ENCODE measurements around the gene DPY19L3.
A peak's percentile ranks its signal among the peaks of the same experiment; 100 is the strongest.
"Not testable (repeated sequence)": the region's sequence is repeated elsewhere in the genome, so short reads cannot be mapped to it uniquely, and the experiment has no call there.

The DPY19L3 gene

DNA sequence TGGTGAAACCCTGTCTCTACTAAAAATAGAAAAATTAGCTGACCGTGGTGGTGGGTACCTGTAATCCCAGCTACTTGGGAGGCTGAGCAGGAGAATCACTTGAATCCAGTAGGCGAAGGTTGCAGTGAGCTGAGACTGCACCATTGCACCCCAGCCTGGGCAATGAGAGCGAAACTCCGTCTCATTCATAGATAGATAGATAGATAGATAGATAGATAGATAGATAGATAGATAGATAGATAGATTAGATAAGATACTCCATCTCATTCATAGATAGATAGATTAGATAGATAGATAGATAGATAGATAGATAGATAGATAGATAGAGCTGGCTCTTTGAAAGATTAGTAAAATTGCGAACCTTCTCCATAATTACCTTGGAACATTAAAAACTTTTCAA is 42.0 kb downstream of the DPY19L3 start:
- not testable (repeated sequence) for DNase-seq

DNA sequence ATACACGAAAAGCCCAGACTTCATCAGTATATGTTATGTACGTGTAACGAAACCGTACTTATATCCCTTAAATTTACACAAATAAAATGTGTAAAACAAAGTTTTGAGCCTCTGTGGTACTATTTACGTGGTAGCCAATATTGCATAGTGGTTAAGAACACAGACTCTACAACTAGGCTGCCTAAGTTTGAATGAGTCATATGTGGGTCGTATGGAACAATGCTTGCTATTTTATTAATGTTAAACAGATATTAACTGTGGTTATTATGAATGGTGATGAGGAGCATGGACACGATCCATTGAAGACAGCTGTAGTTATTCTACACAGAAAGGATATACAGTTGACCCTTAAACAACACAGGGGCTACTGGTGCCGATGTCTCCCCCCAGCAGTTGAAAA is 42.5 kb downstream of the DPY19L3 start:
- no peak for DNase-seq

DNA sequence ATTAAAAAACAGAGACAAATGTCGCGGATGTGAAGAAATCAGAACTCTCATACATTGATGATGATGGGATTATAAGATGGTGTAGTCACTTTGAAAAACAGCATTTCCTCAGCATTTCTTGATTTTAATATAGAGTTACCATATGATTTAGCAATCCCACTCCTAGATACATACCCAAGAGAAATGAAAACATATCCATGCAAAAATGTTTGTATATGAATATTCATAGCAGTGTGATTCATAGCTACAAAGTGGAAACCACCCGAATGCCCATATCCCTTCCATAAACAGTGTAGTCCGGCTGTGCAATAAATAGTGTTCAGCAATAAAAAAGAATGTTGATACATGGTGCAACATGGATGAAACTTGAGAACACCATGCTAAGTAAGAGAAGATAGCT is 44.6 kb downstream of the DPY19L3 start:
- DNase-seq: no peak

DNA sequence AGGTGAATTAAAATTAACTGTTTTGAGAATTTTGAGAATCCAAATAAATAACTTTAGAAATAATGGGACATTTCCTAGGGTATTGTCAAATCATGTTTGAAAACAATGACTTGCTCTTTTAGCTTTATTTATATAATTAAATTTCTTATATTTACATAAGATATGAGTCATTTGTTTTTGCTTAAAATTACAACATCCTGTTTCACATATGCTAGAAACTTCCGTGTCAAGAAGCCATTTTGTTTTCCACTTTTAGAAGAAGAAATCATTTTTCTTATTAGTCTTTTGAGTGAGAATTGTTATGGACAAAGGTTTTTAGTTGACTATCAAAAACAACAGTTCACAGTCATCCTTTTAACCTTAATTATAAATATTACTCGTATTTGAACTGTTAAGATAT is 48.2 kb downstream of the DPY19L3 start:
- DNase-seq: no peak

DNA sequence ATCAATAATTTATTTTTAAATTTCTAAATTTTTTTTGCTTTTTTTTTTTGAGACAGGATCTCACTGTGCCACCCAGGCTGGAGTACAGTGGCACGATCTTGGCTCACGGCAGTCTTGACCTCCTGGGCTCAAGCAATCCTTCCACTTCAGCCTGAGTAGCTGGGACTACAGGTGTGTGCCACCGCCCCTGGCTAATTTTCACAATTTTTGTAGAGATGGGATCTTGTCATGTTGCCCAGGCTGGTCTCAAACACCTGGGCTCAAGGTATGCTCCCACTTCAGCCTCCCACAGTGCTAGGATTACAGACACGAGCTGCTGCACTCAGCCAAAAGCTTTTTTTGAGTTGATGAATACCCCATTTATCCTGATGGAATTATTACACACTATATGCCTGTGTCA is 50.8 kb downstream of the DPY19L3 start:
- no peak for DNase-seq

DNA sequence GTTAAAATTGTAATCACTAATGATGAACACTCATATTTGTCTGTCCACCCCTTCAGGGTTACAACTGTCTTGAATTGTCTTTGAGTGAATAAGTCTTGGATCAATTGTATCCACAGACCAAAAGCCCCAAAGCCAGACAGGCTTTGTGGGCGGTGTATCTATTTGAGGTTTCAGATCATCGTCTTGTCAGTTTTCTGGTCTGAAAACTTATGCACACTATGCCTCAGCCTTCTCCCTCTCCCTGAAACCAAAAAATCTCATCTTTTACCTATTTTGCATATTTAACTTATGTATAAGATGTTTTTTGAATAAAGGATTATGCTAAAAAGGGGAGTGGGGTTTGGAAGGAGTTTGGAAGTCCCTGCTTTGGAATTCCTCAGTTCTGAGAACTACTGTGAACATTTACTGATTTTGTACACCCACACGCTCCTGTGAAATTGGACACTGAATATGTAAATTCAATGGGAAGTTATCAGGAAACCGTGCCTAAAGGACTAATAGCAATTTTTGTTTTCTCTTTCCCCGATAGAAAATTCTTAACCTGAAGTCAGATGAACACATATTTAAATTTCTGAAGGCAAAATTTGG is 52.1 kb downstream of the DPY19L3 start:
- no peak for DNase-seq

DNA sequence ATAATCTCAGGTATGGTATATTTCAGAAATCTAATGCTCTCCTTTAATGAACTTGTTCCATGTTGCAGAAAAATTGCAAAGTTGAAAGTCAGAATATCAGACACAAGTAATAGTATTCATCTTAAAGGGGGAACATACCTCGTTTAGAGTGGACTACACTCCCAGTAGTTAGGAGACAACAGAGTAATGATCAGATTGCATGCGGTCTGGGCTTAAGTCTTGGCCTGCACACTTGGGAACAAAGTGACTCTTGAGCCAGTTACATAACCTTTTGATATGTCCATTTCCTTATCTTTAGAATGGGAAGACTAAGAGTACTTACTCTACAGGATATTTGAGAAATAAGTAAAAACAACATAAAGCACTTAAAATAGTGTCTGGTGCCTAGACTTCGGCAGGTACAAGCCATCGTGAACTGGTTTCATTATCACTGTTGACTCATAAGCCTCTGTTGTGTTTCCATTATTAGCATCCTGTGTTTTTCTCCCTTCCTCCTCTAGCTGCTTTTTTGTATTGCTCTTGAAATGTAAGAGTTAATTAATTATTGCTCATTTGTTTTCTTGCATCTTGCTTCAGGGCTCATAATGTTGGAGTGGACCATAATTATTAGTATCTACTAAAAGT is 53.0 kb downstream of the DPY19L3 start:
- no peak for DNase-seq

DNA sequence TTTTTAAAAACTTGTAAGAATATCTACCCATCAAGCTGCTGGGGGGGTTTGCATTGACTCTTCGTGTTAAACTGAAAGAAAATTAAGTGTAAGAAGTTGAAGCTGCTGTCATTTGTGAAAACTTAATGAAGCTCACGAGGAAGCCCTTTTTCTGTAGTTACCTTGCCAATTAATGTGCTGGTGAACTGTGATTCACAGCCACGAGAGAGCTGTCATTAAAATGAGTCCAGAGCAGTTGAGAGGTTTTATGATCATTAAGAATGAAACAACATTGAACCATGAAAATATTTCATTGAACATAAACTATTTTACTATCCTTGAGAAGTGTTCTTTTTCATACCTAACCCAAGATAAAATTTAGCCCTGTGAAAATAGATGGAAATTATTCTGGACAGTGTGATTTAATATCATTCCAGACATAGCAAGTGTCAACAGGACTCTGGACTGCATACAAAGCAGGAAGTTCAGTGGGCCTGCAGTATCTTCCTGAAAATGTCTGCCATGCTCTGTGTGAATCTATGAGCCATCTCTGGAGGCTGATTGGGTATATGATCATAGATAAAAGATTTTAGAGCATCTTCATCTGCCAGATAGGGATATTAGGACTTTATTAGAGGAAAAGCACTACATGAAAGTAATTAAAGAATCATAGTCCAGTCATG is 53.8 kb downstream of the DPY19L3 start:
- no peak for DNase-seq

DNA sequence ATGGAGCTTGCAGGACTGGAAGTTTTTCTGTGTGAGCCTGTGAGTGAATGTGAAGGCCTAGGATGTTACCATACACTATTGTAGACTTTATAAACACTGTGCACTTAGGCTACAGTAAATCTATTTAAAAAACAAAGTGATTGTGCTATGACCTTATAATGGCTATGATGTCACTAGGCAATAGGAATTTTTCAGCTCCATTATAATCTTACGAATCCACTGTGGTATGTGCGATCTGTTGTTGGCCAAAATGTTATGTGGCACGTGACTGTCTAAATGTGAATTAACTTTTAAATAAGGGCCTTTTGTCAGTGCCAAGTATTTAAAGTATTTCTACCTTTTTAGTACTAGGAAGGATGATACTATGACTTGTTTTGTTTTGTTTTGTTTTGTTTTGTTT is 54.9 kb downstream of the DPY19L3 start:
- DNase-seq: no peak

DNA sequence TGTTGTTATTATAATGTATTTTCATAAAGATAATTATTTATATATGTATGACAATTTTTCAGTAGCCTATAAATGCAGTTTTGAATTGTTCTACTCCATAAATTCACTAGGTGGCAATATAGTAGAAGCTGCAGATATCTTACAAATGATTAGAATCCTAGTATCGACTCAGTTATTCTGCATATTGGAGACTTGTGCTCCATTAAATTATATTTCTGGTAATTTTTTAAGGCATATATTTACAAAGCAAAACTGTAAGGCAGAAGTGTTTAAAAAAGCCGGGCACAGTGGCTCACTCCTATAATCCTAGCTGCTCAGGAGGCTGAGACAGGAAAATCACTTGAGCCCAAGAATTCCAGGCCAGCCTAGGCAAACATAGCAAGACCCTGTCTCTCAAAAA is 58.7 kb downstream of the DPY19L3 start:
- no peak for DNase-seq

DNA sequence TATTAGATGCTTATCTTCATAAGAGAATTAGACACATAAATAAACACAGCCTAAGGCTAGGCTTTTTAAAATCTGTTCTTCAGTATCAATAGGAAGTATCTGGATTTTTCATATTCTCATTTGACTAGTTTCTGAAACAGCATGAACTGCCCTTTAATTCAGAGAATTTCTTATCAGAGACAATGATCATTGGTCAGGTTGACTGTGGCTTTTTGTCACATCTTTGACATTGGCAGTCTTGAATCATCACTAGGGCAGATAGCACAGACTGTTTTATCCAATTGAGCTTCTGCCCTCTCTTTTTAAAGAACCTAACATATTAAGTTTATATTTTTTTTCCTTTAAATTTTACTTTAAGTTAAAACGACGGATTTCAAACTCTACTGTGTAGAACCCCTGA is 59.6 kb downstream of the DPY19L3 start:
- DNase-seq: no peak

DNA sequence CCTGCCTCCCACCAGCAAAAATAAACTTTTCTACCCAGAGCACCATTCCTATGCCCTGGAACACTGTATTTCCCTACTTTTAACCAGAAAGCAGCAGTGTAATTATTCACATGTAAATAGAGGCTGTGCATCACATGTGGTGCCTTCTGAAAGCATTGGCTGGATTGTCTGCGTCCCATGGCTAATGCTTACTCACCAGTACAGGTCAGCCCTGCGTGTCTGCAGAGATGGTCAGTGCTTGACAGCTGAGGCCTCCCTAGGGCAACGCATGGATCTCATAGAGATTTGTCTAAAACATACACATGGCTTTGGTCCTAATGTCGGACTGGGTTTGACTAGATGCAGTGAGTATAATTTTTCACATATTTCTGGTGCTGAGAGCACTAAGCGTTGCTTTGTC is 64.2 kb downstream of the DPY19L3 start:
- DNase-seq: no peak

DNA sequence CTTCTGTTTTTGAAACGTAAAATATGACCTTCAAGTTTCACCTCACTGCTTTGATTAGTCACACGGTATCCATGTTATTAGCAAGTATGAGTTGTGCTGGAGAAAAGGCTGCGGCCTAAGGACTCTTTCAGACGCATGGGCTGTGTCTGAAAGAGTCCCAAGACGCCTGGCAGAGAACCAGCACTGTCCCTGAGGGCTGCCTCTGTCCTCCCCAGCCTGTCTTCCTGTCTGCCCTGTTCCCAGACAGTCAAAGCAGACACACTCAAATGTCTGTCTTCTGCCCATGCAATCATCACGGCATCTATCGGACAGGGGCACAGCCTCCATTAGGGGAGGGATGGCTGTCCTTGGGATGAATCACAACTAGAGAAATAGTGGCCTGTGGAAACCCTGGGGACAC is 65.5 kb downstream of the DPY19L3 start:
- no peak for DNase-seq

DNA sequence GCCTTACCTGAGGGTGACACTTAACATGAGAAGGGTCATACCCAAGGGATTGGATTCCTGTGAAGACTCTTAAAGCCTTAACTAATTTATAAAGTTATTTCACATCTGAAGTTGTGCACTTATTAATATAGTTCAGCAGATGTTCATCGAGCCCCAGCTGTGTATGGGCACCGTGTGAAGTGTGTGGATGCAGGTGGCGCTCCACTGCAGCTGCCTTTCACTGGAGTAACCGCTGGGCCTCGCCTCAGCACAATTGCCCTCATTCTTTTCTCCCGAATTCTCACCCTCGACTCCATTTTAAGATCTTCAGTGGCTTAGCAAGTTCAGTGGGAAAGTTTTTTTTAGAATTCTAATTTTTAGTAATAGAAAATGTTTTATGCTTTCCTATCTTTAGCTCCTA is 66.2 kb downstream of the DPY19L3 start:
- no peak for DNase-seq

DNA sequence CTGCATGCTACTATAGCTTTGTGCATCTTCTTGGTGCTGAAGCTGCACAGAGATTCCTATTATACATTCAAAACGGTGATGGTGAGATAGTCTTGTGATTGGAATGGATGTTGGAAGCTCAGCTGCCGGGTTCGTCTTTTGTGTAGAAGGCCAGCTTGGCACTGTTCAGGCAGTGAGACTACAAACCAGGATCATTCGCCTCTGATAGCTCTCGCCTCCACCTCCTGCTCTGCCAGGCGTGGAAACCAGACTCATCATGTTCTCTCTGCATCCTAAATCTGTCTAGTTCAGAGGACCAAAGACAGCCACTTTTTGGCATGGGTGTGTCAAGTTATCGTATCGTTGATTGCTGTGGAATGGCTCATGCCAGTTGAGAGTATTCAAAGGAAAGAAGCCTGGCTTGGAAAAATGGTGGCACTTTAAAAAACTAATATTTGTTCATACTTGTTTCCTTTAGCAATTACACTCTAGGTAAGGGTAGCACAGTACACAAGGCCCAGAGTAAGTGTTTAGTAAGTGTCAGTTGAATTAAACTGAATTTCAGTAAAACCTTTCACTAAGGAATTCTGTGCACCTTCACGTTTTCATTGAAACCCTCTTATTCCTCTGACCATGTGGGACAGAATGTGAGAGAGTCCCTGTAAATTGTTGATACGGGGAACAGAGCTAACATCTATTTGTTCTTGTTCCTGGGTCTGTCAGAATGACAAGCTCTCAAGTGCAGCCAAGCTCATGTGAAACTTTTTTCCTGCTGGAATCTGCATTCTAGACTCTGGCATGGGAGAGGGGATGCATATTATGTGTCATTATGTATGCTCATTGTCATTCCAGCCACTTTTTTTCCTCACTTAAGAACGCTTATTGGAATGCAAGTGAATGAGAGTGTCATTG is 69.8 kb downstream of the DPY19L3 start:
- no peak for DNase-seq

DNA sequence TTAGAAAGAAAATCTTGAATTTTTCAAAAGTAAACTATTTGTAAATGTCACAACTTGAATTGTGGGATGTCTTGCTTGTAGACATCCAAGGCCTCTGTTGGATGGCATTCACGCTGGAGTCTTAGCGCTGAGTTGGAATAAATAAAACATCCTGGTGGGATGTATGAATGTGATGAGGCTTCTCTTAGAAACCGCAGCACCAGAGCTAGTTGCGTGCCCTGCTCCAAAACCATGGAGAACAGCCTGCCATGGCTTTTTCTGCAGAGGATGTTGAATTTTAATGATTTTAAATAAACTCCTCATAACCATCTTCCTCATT is 70.4 kb downstream of the DPY19L3 start:
- DNase-seq: no peak

DNA sequence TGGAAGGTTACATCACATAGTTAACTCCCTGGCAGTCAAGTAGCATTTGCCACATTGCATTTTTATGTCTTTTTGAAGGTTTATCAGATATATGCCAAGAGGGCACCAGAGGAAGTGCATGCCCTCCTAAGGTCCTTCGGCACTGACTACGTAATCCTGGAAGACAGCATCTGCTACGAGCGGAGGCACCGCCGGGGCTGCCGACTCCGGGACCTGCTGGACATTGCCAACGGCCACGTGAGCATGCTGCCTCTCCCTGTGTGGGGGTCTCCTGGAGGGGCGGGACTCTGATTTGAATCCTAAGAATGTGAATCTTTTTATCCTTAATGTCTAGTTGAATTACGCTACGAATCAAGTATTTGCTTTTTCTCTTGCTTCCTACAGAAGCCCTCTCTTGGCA is 74.8 kb downstream of the DPY19L3 start:
- no peak for DNase-seq

DNA sequence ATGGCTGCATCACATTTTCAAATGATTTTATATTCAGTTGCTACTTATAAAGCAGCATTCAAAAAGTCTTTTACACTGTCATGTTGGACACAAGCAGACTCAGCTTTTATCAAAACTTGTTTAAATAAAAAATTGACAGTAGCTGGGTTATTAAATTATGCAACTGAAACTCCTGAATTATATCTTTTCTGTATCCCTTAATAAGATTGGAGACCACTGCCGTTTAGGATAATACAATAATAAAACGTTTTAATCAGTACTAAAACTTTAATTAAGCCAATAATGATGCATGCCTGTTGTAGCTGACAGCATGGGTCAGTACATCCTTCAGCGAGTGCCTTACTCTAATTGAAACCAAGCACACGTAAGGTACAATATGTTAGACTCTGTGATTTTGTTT is 78.0 kb downstream of the DPY19L3 start:
- no peak for DNase-seq

DNA sequence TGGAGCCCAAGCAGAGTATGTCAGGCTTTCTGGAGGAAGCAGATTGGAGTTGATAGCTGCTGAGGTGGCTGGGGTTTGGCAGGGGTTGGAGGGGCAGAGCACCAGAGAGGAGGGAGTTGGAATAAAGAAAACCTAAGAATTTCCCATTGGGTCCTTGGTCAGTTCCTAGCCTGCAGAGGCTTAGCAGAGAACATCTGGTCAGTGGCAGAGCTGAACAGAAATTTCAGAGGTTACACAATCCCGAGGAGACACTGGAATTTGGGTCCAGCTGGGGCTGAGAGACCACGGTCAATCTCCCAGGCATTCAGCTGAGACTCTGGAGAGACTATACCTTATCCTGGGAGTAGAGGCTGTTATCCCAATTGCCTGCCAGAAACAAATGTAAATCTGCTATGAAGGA is 84.4 kb downstream of the DPY19L3 start:
- no peak for DNase-seq

DNA sequence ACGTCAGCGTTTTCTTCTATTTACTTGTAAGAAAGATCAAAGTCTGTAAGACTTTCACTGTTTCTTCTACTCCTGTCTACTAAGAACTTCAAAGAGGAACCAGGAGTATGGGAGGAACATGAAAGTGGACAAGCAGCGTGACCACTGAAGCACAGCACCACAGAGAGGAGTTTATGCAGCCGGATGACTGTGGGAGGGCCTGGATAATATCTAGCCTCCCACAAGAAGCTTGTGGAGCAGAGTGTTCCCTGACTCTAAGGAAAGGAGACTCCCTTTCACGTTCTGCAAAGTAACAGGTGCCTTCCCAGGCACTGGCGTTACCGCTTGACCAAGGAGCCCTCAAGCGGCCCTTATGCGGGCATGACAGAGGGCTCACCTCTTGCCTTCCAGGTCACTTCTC is 91.8 kb downstream of the DPY19L3 start:
- no peak for DNase-seq

DNA sequence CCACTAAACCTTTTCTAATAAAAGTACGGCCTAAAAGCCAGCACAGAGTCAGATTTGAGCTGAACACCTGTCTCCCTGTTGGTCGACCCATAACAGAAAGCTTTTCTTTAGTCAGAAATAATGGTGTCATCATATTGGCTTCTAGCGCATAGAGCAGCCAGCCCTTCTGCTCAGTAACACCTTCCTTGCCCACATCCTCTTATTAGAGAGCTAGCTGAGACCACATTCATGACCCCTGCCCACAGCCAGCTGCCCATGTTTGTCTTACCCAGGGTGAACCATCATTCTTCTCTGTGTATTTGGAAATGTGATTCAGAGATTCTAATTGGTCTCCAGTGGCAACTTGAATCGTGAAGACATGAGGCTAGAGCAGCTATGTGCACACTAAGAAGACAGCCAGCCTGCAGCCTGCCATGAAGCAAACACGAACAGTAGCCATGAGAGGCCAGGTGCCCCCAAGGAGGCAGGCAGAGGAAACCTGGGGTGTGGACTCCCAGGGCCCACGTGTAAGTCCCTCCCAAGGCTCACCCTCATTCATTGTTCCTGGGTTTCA is 93.2 kb downstream of the DPY19L3 start:
- no peak for DNase-seq

DNA sequence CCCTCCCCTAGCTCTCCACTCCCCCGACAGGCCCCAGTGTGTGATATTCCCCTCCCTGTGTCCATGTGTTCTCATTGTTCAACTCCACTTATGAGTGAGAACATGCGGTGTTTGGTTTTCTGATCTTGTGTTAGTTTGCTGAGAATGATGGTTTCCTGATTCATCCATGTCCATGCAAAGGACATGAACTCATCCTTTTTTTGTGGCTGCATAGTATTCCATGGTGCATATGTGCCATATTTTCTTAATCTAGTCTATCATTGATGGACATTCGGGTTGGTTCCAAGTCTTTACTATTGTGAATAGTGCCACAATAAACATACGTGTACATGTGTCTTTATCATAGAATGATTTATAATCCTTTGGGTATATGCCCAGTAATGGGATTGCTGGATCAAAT is 106.9 kb downstream of the DPY19L3 start:
- not testable (repeated sequence) for DNase-seq

DNA sequence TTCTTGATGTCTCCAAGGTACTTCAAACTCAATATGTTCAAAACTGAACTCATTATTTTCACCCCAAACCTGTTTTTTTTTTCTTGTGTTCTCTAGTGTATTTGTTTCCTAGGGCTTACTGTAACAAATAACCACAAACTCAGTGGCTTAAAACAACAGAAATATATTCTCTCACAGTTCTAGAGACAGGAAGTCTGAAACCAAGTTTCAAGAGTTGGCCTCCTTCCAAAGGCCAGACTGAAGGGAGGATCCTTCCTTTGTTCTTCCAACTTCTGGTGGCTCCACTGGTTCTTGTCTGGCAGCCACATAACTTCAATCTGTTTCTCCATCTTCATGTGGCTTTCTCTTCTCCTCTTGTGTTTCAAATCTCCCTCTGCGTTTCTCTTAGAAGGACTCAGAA is 113.5 kb downstream of the DPY19L3 start:
- peak; percentile 38 for DNase-seq

DNA sequence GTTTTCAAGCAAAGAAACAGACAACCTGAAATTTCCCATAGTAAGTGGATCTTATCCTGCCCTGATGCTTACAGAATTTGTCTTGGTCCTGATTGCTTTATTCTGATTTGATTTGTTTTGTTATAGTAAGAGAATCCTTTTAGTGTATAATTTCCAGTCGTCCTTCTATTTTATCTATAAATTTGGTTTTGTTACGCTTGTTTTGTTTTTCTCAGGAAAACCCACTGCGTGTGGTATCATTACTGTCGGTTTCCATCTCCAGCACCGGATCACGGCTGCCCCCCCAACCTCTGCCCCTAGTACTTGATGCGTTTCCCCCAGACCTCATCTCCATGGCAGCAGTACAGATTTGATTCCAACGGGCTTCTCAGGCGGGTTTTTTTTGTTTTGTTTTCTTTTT is 117.4 kb downstream of the DPY19L3 start:
- DNase-seq: no peak

Measured in RPMI8226 (cell line).